ENCODE data around the gene SNX5.
"Not testable (repeated sequence)": the region's sequence is repeated elsewhere in the genome, so short reads cannot be mapped to it uniquely, and the experiment has no call there.

The SNX5 gene

GRCh38 chr20:17965042-17965697 is 3.4 kb downstream of the SNX5 start:
- no peaks in the 10 kb centered on the region for H3K27me3 ChIP-seq (ENCODE audit: control insufficient read depth, insufficient read depth, low read length)
- H3K4me3 ChIP-seq (ENCODE audit: low read length): peak overlapping the region; percentile 98
- peak overlapping the region; percentile 100 for H3K9ac ChIP-seq (ENCODE audit: low read depth, low read length)
- peaks cover 15% of the 10 kb centered on the region for H3K36me3 ChIP-seq (ENCODE audit: insufficient read depth, low read length)
- H3K4me1 ChIP-seq (ENCODE audit: control insufficient read depth, insufficient read depth, low read length): peaks cover 59% of the 10 kb centered on the region
- H3K9me3 ChIP-seq (replicated peaks; ENCODE audit: low read length): no peaks in the 10 kb centered on the region
- H3K4me2 ChIP-seq (ENCODE audit: low read length): peak overlapping the region; percentile 98

GRCh38 chr20:17964632-17965031 is 4.0 kb downstream of the SNX5 start:
- peaks cover 15% of the 10 kb centered on the region for H3K36me3 ChIP-seq (ENCODE audit: insufficient read depth, low read length)

DNA sequence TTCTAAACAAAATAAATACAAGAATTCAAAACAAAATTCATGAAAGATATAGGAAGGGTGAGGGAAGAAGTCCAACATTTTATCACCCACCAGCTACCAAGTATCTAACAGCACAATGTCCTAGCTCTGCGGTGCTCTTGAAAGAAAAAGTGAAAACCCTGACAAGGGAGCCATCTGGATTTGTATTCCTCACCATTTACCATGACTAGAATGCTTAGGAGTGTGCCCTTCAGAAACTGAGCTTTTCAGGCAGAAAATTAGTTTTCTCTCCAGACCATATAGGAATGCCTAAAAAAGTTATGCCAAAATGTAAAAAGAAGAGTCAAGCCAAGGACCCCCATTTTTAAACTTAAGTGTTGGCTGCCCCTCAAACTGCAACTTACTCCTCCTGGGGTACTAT is 4.5 kb downstream of the SNX5 start:
- peak overlapping the region; percentile 98 for H3K4me2 ChIP-seq (ENCODE audit: low read length)
- no peak overlapping the region for H3K9ac ChIP-seq (ENCODE audit: low read depth, low read length)
- peaks cover 67% of the 10 kb centered on the region for H3K4me1 ChIP-seq (ENCODE audit: control insufficient read depth, insufficient read depth, low read length)
- H3K27me3 ChIP-seq (ENCODE audit: control insufficient read depth, insufficient read depth, low read length): no peaks in the 10 kb centered on the region
- H3K9me3 ChIP-seq (replicated peaks; ENCODE audit: low read length): no peaks in the 10 kb centered on the region
- no peak overlapping the region for H3K4me3 ChIP-seq (ENCODE audit: low read length)
- peaks cover 15% of the 10 kb centered on the region for H3K36me3 ChIP-seq (ENCODE audit: insufficient read depth, low read length)

More at GRCh38 chr20:17964632-17965031, 4.0 kb downstream of the SNX5 start:
- Histone ChIP-seq H3K4me2 (ENCODE audit: low read length) (peak overlapping the region; percentile 98), H3K9me3 (replicated peaks; ENCODE audit: low read length) (no peaks in the 10 kb centered on the region), H3K27me3 (ENCODE audit: control insufficient read depth, insufficient read depth, low read length) (no peaks in the 10 kb centered on the region), H3K4me1 (ENCODE audit: control insufficient read depth, insufficient read depth, low read length) (peaks cover 61% of the 10 kb centered on the region), H3K9ac (ENCODE audit: low read depth, low read length) (peak overlapping the region; percentile 100), H3K4me3 (ENCODE audit: low read length) (peak overlapping the region; percentile 98)

DNA sequence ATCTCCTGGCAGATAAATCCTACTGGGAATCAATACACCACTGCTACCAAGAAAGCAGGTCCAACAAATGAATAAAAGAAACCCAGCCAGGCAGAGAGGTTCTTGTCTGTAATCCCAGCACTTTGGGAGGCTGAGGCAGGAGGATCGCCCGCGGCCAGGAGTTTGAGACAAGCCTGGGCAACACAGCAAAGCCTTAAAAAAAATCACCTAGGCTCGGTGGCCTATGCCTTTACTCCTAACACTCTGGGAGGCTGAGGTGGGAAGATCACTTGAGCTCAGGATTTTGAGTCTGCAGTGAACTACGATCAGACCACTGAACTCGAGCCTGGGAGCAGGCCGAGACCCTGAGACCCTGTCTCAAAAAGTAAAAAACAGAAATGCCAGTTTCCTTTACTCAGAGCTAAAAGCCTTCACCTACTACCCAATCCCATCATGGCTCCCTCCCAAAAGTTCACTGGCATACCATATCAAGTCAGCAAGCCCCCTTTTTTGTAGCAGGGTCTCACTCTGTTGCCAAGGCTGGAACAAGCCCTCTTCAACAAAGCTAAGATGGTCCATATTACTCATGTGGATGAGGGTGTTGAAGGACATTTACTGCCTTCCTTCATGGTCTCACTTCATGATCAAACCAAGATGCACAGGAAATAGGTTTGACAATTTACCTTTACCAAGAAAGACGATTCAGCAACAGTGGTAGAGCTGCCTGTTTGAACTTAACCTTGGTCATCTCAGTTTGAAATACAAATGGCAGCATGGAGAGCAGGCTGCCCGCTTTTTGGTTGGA is 5.3 kb downstream of the SNX5 start:
- peaks cover 15% of the 10 kb centered on the region for H3K36me3 ChIP-seq (ENCODE audit: insufficient read depth, low read length)
- H3K4me1 ChIP-seq (ENCODE audit: control insufficient read depth, insufficient read depth, low read length): peaks cover 74% of the 10 kb centered on the region
- peak overlapping the region; percentile 51 for H3K4me2 ChIP-seq (ENCODE audit: low read length)
- no peaks in the 10 kb centered on the region for H3K27me3 ChIP-seq (ENCODE audit: control insufficient read depth, insufficient read depth, low read length)
- no peak overlapping the region for H3K4me3 ChIP-seq (ENCODE audit: low read length)
- H3K9me3 ChIP-seq (replicated peaks; ENCODE audit: low read length): no peaks in the 10 kb centered on the region
- no peak overlapping the region for H3K9ac ChIP-seq (ENCODE audit: low read depth, low read length)

DNA sequence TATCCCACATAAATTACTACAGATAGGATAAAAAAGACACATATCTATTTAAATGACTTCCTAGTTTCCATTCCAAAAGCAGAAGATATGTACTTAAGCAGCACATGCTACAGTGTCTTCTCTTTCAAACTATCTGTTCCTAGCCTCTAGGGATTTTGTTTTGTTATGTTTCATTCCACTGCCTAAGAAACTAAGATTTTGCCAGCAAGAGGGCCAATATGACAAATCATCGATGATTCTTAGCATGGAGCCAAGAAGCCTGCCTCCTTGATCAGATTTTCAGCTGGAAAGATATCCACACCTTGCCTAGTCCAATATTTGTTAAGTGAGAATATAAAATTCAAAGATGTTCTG is 7.0 kb downstream of the SNX5 start:
- Histone ChIP-seq H3K4me1 (ENCODE audit: control insufficient read depth, insufficient read depth, low read length) (peaks cover 84% of the 10 kb centered on the region), H3K9ac (ENCODE audit: low read depth, low read length) (peak overlapping the region; percentile 28), H3K4me3 (ENCODE audit: low read length) (no peak overlapping the region), H3K36me3 (ENCODE audit: insufficient read depth, low read length) (peaks cover 15% of the 10 kb centered on the region), H3K9me3 (replicated peaks; ENCODE audit: low read length) (no peaks in the 10 kb centered on the region), H3K27me3 (ENCODE audit: control insufficient read depth, insufficient read depth, low read length) (no peaks in the 10 kb centered on the region), H3K4me2 (ENCODE audit: low read length) (peak overlapping the region; percentile 53)

DNA sequence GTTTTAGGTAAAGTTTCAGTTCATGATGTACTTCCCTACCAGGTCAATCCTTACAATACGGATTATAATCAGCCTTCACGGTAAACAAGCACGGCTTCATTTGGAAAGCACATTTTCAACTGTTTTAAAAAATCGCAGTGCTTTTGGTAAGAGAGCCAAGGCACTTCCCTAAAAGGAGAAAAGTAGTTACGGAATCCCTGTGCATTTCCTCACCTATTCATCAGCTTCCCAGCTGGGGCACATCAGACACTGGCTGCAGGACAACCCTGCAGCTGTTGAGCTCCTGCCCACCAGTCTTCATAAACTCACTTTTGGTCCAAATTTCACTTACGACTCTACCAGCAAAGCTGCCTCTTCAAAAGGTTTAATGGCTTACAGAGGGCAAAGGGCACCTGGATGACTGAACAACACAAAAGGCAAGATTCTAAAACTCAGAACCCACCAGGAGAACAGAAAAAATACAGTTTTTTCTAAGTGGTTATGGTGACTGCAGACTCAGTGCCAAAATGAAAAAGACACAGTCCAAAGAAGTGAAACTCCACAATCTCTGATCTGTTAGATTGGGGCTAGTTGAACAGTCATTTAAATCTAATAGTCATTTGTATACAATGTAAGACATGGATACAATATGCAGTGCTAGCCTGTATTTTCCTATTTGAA is 7.5 kb downstream of the SNX5 start:
- peak overlapping the region; percentile 53 for H3K4me2 ChIP-seq (ENCODE audit: low read length)
- no peaks in the 10 kb centered on the region for H3K9me3 ChIP-seq (replicated peaks; ENCODE audit: low read length)
- H3K9ac ChIP-seq (ENCODE audit: low read depth, low read length): peak overlapping the region; percentile 28
- peaks cover 20% of the 10 kb centered on the region for H3K36me3 ChIP-seq (ENCODE audit: insufficient read depth, low read length)
- peak overlapping the region; percentile 15 for H3K4me3 ChIP-seq (ENCODE audit: low read length)
- H3K27me3 ChIP-seq (ENCODE audit: control insufficient read depth, insufficient read depth, low read length): no peaks in the 10 kb centered on the region
- H3K4me1 ChIP-seq (ENCODE audit: control insufficient read depth, insufficient read depth, low read length): peaks cover 84% of the 10 kb centered on the region

- H3K9ac ChIP-seq (ENCODE audit: low read depth, low read length): peak overlapping the region; percentile 28
- H3K4me2 ChIP-seq (ENCODE audit: low read length): peak overlapping the region; percentile 53
- peaks cover 78% of the 10 kb centered on the region for H3K4me1 ChIP-seq (ENCODE audit: control insufficient read depth, insufficient read depth, low read length)
- not testable (repeated sequence) for H3K4me3 ChIP-seq (ENCODE audit: low read length); H3K9me3 ChIP-seq (replicated peaks; ENCODE audit: low read length); H3K27me3 ChIP-seq (ENCODE audit: control insufficient read depth, insufficient read depth, low read length)
- H3K36me3 ChIP-seq (ENCODE audit: insufficient read depth, low read length): peaks cover 26% of the 10 kb centered on the region
These were observed 8.2 kb downstream of the SNX5 start for GRCh38 chr20:17960400-17960885.

GRCh38 chr20:17959257-17959627 is 9.4 kb downstream of the SNX5 start:
- Histone ChIP-seq H3K9me3 (replicated peaks; ENCODE audit: low read length) (no peaks in the 10 kb centered on the region), H3K4me3 (ENCODE audit: low read length) (no peak overlapping the region)

GRCh38 chr20:17958373-17959256 is 10.0 kb downstream of the SNX5 start:
- Histone ChIP-seq H3K4me2 (ENCODE audit: low read length) (peak overlapping the region; percentile 50), H3K36me3 (ENCODE audit: insufficient read depth, low read length) (peaks cover 37% of the 10 kb centered on the region), H3K9me3 (replicated peaks; ENCODE audit: low read length) (no peaks in the 10 kb centered on the region), H3K9ac (ENCODE audit: low read depth, low read length) (peak overlapping the region; percentile 3), H3K4me1 (ENCODE audit: control insufficient read depth, insufficient read depth, low read length) (peaks cover 60% of the 10 kb centered on the region), H3K27me3 (ENCODE audit: control insufficient read depth, insufficient read depth, low read length) (no peaks in the 10 kb centered on the region), H3K4me3 (ENCODE audit: low read length) (no peak overlapping the region)

More at GRCh38 chr20:17959257-17959627, 9.4 kb downstream of the SNX5 start:
- H3K4me1 ChIP-seq (ENCODE audit: control insufficient read depth, insufficient read depth, low read length): peaks cover 66% of the 10 kb centered on the region
- H3K4me2 ChIP-seq (ENCODE audit: low read length): peak overlapping the region; percentile 50
- no peak overlapping the region for H3K9ac ChIP-seq (ENCODE audit: low read depth, low read length)
- H3K27me3 ChIP-seq (ENCODE audit: control insufficient read depth, insufficient read depth, low read length): no peaks in the 10 kb centered on the region
- peaks cover 37% of the 10 kb centered on the region for H3K36me3 ChIP-seq (ENCODE audit: insufficient read depth, low read length)

- no peak overlapping the region for H3K4me3 ChIP-seq (ENCODE audit: low read length)
- H3K4me1 ChIP-seq (ENCODE audit: control insufficient read depth, insufficient read depth, low read length): peaks cover 51% of the 10 kb centered on the region
- peaks cover 42% of the 10 kb centered on the region for H3K36me3 ChIP-seq (ENCODE audit: insufficient read depth, low read length)
- no peak overlapping the region for H3K4me2 ChIP-seq (ENCODE audit: low read length)
- H3K27me3 ChIP-seq (ENCODE audit: control insufficient read depth, insufficient read depth, low read length): no peaks in the 10 kb centered on the region
- H3K9me3 ChIP-seq (replicated peaks; ENCODE audit: low read length): no peaks in the 10 kb centered on the region
- H3K9ac ChIP-seq (ENCODE audit: low read depth, low read length): no peak overlapping the region
These were observed 10.9 kb downstream of the SNX5 start for GRCh38 chr20:17957505-17958363.

All from skeletal muscle satellite cell (primary cell).